ENCODE data around the gene FBXO34.
"Not testable (repeated sequence)": the region's sequence is repeated elsewhere in the genome, so short reads cannot be mapped to it uniquely, and the experiment has no call there.

FBXO34 gene

GRCh38 chr14:55306938-55307589 lies 35.8 kb downstream of the FBXO34 start:
- Mint-ChIP-seq H3K4me1 (no peaks in the 10 kb centered on the region), H3K27ac (no peak overlapping the region), H3K27me3 (ENCODE audit: low read depth, poor library complexity) (no peaks in the 10 kb centered on the region), H3K9me3 (peaks cover 32% of the 10 kb centered on the region), H3K4me3 (no peak overlapping the region), H3K36me3 (ENCODE audit: low read depth) (peaks cover 35% of the 10 kb centered on the region)
- no peak for TF ChIP-seq CTCF (IDR thresholded peaks at IDR 0.05)
- DNase-seq = no peak

DNA sequence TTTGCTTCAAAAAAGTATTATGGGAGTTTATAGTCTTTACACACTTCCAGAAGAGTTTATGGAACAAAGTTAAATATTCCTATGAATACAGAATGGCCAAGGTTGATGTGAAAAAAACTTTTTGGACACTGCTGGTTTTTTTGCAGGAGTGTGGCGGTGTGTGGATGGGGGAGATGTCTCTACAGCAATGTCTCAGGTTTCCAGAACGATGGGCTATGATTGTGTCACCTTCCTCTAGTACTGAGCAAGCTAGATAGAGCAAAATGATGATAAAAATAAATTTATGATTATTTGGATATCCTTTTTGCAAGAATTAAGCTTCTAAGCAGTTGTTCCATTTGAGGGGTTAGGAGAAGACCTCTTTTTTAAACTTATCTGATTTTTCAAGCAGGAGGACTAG lies 37.9 kb downstream of the FBXO34 start:
- H3K27ac Mint-ChIP-seq = no peak overlapping the region
- peaks cover 53% of the 10 kb centered on the region for H3K9me3 Mint-ChIP-seq

DNA sequence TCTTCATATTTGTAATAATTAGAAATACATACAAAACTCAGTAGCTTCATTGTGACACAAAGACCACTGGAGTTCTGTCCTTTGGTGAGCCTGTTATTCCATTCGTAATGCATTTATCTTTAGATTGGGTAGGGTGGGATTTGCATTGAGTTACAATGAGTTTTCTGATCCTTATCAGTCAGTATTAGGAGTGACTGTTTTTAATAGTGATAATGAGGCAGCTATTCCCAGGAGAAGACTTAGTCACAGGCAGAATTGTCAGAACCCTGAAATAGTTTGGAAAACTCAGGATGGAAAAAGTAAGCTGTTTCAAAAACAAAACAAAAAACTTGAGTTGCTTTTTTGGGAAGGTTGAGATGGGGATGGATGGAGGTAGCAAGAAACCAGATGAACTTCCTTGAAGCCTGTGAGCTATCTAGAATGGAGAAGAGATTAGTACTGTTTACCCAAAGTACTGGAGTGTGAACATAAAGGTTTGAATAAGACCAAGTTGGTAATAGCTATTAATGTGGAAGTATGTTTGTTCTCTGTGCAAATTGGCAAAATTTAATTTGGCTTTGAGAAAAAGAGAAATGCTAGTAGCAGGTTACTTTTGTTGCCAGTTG lies 38.6 kb downstream of the FBXO34 start:
- no peak for DNase-seq
- peaks cover 57% of the 10 kb centered on the region for H3K9me3 Mint-ChIP-seq
- H3K27ac Mint-ChIP-seq = no peak overlapping the region
- no peak overlapping the region for H3K4me3 Mint-ChIP-seq
- H3K27me3 Mint-ChIP-seq (ENCODE audit: low read depth, poor library complexity) = no peaks in the 10 kb centered on the region
- peaks cover 58% of the 10 kb centered on the region for H3K36me3 Mint-ChIP-seq (ENCODE audit: low read depth)
- no peaks in the 10 kb centered on the region for H3K4me1 Mint-ChIP-seq
- no peak for TF ChIP-seq CTCF (IDR thresholded peaks at IDR 0.05)

More for the DNA sequence above, 37.9 kb downstream of the FBXO34 start:
- H3K4me1 Mint-ChIP-seq = no peaks in the 10 kb centered on the region
- H3K4me3 Mint-ChIP-seq = no peak overlapping the region
- no peak for TF ChIP-seq CTCF (IDR thresholded peaks at IDR 0.05)
- peaks cover 54% of the 10 kb centered on the region for H3K36me3 Mint-ChIP-seq (ENCODE audit: low read depth)
- no peak for DNase-seq
- no peaks in the 10 kb centered on the region for H3K27me3 Mint-ChIP-seq (ENCODE audit: low read depth, poor library complexity)

DNA sequence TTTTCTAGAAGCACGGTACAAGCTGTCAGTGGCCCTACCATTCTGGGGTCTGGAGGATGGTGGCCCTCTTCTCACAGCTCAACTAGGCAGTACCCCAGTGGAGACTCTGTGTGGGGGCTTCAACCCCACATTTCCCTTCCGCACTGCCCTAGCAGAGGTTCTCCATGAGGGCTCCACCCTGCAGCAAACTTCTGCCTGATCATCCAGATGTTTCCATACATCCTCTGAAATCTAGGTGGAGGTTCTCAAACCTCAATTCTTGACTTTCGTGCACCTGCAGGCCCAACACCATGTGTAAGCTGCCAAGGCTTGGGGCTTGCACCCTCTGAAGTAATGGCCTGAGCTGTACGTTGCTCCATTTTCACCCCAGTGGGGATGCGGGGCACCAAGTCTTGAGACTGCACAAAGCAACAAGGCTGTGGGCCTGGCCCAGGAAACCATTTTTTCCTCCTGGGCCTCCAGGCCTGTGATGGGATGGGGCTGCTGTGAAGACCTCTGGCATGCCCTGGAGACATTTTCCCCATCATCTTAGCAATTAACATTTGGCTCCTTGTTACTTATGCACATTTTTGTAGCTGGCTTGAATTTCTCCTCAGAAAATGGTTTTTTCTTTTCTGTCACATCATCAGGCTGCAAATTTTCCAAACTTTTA lies 41.3 kb downstream of the FBXO34 start:
- peaks cover 65% of the 10 kb centered on the region for H3K9me3 Mint-ChIP-seq
- not testable (repeated sequence) for H3K27ac Mint-ChIP-seq; H3K4me3 Mint-ChIP-seq; DNase-seq; H3K27me3 Mint-ChIP-seq (ENCODE audit: low read depth, poor library complexity); H3K4me1 Mint-ChIP-seq
- peaks cover 71% of the 10 kb centered on the region for H3K36me3 Mint-ChIP-seq (ENCODE audit: low read depth)

DNA sequence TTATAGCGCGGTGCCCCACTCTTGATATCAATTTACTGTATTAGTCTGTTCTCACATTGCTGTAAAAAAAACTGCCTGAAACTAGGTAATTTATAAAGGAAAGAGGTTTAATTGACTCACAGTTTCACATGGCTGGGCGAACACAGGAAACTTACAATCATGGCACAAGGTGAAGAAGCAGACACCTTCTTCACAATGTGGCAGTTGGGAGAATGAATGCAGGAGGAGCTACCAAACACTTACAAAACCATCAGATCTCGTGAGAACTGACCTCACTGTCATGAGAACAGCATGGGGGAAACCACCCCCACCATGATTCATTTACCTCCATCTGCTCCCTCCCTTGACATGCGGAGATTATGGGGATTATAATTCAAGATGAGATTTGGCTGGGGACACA lies 42.3 kb downstream of the FBXO34 start:
- Mint-ChIP-seq H3K4me3 (no peak overlapping the region), H3K36me3 (ENCODE audit: low read depth) (peaks cover 74% of the 10 kb centered on the region), H3K27ac (no peak overlapping the region), H3K4me1 (peaks cover 10% of the 10 kb centered on the region), H3K27me3 (ENCODE audit: low read depth, poor library complexity) (no peaks in the 10 kb centered on the region), H3K9me3 (peaks cover 65% of the 10 kb centered on the region)
- DNase-seq = no peak
- no peak for TF ChIP-seq CTCF (IDR thresholded peaks at IDR 0.05)

DNA sequence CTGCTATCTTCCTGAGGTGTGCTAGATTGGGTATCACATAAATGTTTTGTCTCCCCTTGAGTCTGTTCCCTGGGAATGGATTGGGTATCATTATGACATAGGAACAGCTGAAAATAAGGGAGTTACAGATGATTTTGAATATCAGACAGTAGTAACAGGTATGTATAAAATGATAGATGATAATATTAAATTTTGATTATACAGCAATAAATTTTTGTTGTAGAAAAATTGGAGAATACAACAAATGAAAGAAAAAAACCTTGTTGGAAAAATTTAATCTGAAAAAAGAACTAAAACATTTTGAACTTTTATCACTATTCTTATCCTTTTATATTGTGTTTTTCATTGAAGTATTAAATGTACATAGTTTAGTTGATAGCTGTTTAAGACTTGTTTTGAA lies 43.2 kb downstream of the FBXO34 start:
- H3K4me1 Mint-ChIP-seq = peaks cover 10% of the 10 kb centered on the region
- peaks cover 61% of the 10 kb centered on the region for H3K9me3 Mint-ChIP-seq
- H3K27me3 Mint-ChIP-seq (ENCODE audit: low read depth, poor library complexity) = no peaks in the 10 kb centered on the region
- no peak for DNase-seq
- no peak overlapping the region for H3K4me3 Mint-ChIP-seq
- TF ChIP-seq CTCF (IDR thresholded peaks at IDR 0.05) = no peak
- H3K36me3 Mint-ChIP-seq (ENCODE audit: low read depth) = peaks cover 81% of the 10 kb centered on the region
- H3K27ac Mint-ChIP-seq = no peak overlapping the region
